Uterus (tissue), 4 donors: ENCODE measurements around the gene FNIP1. TPM values are rescaled to one million over a fixed set of nuclear protein-coding genes. Genes with fewer than 3 reads are reported as not detected.

ENCODE experiments used
- DNase-seq, 2 donors: peaks; one replicate each; pipeline ENCODE4 v3.0.0-alpha.2; 2019 to 2020
- H3K27ac ChIP-seq, 2 donors: fragments of 200-600 bp; sonication (generic); 1 replicate in 1 of 2; 2 replicates in 1 of 2; pipeline ENCODE4 v1.5.1; 2016 to 2018
- H3K27me3 ChIP-seq, 2 donors: fragments of 200-600 bp; sonication (generic); one replicate each; pipeline ENCODE4 v1.5.1; 2018 to 2019; ENCODE audit warnings: control low read depth in 1 of 2
- H3K36me3 ChIP-seq, 2 donors: fragments of 200-600 bp; sonication (generic); one replicate each; pipeline ENCODE4 v1.5.1; 2019; ENCODE audit warnings: control low read depth in 1 of 2
- H3K4me1 ChIP-seq, 2 donors: fragments of 200-600 bp; sonication (generic); one replicate each; pipeline ENCODE4 v1.5.1; 2018 to 2019; ENCODE audit warnings: control low read depth in 1 of 2
- H3K4me3 ChIP-seq, 2 donors: fragments of 200-600 bp; sonication (generic); 1 replicate in 1 of 2; 2 replicates in 1 of 2; pipeline ENCODE4 v1.5.1; 2018 to 2019; ENCODE audit warnings: mild to moderate bottlenecking in 1 of 2
- H3K9me3 ChIP-seq, 2 donors: fragments of 200-600 bp; sonication (generic); one replicate each; pipeline ENCODE4 v1.5.1; 2019; ENCODE audit warnings: control low read depth in 1 of 2
- CTCF ChIP-seq, 4 experiments: fragments of 200-600 bp in 2 of 4; fragments of 450-650 bp in 2 of 4; sonication (generic) in 2 of 4; IDR thresholded peaks; one replicate each; pipeline ENCODE4 v1.5.1; 2016 to 2019; ENCODE audit warnings: antibody characterized with exemption in 4 of 4, mild to moderate bottlenecking in 2 of 4, moderate library complexity in 1 of 4
- POLR2A ChIP-seq, 2 donors: fragments of 450-650 bp; IDR thresholded peaks; one replicate each; pipeline ENCODE4 v1.6.1; 2016; ENCODE audit warnings: antibody characterized with exemption in 2 of 2, mild to moderate bottlenecking in 1 of 2, moderate library complexity in 1 of 2
- intact Hi-C: fragments of 100-400 bp; cut with DNase I; formaldehyde crosslinking; loops from one replicate; pipeline ENCODE4 v1.15.1; 2023; ENCODE audit warnings: low total_unique reads
- total RNA-seq, 4 donors: library from RNA; depleted of rRNA in 3 of 4; stranded (reverse); fragments of >200 nt in 3 of 4; gene quantifications; one replicate each; pipeline versions ENCODE4 v1.1.0 to v1.2.4, GENCODE V29; 2014 to 2023
- donor health status: DM: yes; HTN: yes; CAD: no.

The FNIP1 gene
- total RNA-seq, 4 donors from 2014 or later, result 32.4 to 89.6 (median 61.0) TPM

GRCh38 chr5:131661933-131662332 lies 134.9 kb downstream of the FNIP1 start:
- Histone ChIP-seq H3K27ac (no peak overlapping the region), H3K36me3 (no peaks in the 10 kb centered on the region), H3K4me1 (no peaks in the 10 kb centered on the region), H3K27me3 (no peaks in the 10 kb centered on the region), H3K9me3 (peaks cover 0 to 6% of the 10 kb centered on the region in 2 donors), H3K4me3 (no peak overlapping the region)
- intact Hi-C loops, result no loop called here
- DNase-seq, result no peak
- TF ChIP-seq POLR2A (IDR thresholded peaks at IDR 0.05) (no peak), CTCF (IDR thresholded peaks at IDR 0.05) (no peak)

DNA sequence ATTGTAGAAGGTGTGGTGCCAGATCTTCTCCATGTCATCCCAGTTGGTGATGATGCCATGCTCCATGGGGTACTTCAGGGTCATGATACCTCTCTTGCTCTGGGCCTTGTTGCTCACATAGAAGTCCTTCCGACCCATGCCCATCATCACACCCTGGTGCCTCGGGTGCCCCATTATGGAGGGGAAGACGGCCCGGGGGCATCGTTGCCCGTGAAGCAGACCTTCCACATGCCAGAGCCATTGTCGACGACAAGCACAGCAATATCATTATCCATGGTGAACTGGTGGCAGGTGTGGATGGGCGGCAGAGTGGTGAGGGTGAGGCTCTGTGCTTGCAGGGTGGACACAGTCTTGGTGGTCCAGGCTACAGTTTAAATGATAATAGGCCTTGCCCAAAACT lies 137.0 kb downstream of the FNIP1 start:
- Histone ChIP-seq H3K4me3 (no peak overlapping the region), H3K4me1 (no peaks in the 10 kb centered on the region), H3K36me3 (no peaks in the 10 kb centered on the region), H3K27ac (no peak overlapping the region), H3K9me3 (peaks cover 0 to 6% of the 10 kb centered on the region in 2 donors), H3K27me3 (no peaks in the 10 kb centered on the region)
- TF ChIP-seq CTCF (IDR thresholded peaks at IDR 0.05) (no peak), POLR2A (IDR thresholded peaks at IDR 0.05) (no peak)
- intact Hi-C loops, result no loop called here
- no peak for DNase-seq

DNA sequence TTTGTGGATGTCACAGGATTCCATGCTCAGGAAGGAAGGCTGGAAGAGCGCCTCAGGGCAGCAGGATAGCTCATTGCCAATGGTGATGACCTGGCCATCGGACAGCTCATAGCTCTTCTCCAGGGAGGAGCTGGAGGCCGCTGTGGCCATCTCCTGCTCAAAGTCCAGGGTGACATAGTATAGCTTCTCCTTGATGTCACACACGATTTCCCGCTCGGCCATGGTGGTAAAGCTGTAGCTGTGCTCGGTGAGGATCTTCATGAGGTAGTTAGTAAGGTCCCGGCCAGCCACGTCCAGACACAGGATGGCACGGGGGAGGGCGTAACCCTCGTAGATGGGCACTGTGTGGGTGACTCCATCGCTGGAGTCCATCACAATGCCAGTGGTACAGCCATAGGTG lies 137.5 kb downstream of the FNIP1 start:
- no peaks in the 10 kb centered on the region for H3K4me1 ChIP-seq
- no peaks in the 10 kb centered on the region for H3K36me3 ChIP-seq
- no peaks in the 10 kb centered on the region for H3K27me3 ChIP-seq
- DNase-seq, result no peak
- intact Hi-C loops, result no loop called here
- H3K4me3 ChIP-seq, result no peak overlapping the region
- no peak overlapping the region for H3K27ac ChIP-seq
- H3K9me3 ChIP-seq, result peaks cover 0 to 6% of the 10 kb centered on the region in 2 donors
- TF ChIP-seq CTCF (IDR thresholded peaks at IDR 0.05), result no peak
- TF ChIP-seq POLR2A (IDR thresholded peaks at IDR 0.05), result no peak

GRCh38 chr5:131654776-131655175 lies 142.0 kb downstream of the FNIP1 start:
- no peak for TF ChIP-seq POLR2A (IDR thresholded peaks at IDR 0.05)
- no peak for TF ChIP-seq CTCF (IDR thresholded peaks at IDR 0.05)
- no peak for DNase-seq
- Histone ChIP-seq H3K9me3 (no peaks in the 10 kb centered on the region), H3K4me1 (no peaks in the 10 kb centered on the region), H3K27me3 (no peaks in the 10 kb centered on the region), H3K36me3 (no peaks in the 10 kb centered on the region), H3K4me3 (no peak overlapping the region), H3K27ac (no peak overlapping the region)
- intact Hi-C loops, result no loop called here

- H3K27me3 ChIP-seq, result no peaks in the 10 kb centered on the region
- intact Hi-C loops, result no loop called here
- no peaks in the 10 kb centered on the region for H3K36me3 ChIP-seq
- H3K4me1 ChIP-seq, result no peaks in the 10 kb centered on the region
- no peak overlapping the region for H3K4me3 ChIP-seq
- TF ChIP-seq CTCF (IDR thresholded peaks at IDR 0.05) (no peak), POLR2A (IDR thresholded peaks at IDR 0.05) (no peak)
- H3K27ac ChIP-seq, result no peak overlapping the region
- no peaks in the 10 kb centered on the region for H3K9me3 ChIP-seq
- no peak for DNase-seq
Observed at GRCh38 chr5:131654309-131654708, 142.5 kb downstream of the FNIP1 start.
